PFSK-1 (cell line): ENCODE measurements around the gene KRT80.

Source experiments
- POLR2AphosphoS5 ChIP-seq: IDR thresholded peaks from 2 replicates; pipeline ENCODE4 v1.6.1; 2012; ENCODE audit warnings: low read depth, mild to moderate bottlenecking, control low read depth, low read length, moderate library complexity
- TF ChIP-seq, protein P1 (sequence below), 2 experiments: IDR thresholded peaks; 2 replicates each; pipeline versions ENCODE4 v1.6.1 to v1.8.0; 2011 to 2012; ENCODE audit warnings: low read depth in 2 of 2, low read length in 2 of 2, control low read depth in 1 of 2, inconsistent platforms in 1 of 2, mild to moderate bottlenecking in 1 of 2, moderate library complexity in 1 of 2; ENCODE audit not compliant: insufficient read depth in 1 of 2

DNA sequence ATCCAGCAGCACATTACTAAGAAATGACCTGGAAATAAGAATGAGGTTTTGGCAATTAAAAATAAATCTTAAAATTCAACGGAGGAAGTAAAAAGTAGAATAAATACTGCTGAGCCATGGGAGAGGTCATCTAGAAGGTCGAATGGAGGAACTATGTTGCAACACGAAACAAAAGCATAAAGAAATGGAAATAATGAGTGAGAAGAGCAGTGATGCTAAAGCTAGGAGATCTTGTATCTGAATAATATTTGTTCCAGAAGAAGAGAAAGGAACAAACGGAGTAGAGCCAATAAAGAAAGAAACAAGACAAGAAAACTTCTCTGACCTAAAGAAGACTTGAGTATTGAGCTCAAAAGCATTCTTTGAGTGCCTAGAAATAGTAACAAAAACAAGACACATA is 34.6 kb upstream of the KRT80 start:
- TF ChIP-seq, protein P1, sequence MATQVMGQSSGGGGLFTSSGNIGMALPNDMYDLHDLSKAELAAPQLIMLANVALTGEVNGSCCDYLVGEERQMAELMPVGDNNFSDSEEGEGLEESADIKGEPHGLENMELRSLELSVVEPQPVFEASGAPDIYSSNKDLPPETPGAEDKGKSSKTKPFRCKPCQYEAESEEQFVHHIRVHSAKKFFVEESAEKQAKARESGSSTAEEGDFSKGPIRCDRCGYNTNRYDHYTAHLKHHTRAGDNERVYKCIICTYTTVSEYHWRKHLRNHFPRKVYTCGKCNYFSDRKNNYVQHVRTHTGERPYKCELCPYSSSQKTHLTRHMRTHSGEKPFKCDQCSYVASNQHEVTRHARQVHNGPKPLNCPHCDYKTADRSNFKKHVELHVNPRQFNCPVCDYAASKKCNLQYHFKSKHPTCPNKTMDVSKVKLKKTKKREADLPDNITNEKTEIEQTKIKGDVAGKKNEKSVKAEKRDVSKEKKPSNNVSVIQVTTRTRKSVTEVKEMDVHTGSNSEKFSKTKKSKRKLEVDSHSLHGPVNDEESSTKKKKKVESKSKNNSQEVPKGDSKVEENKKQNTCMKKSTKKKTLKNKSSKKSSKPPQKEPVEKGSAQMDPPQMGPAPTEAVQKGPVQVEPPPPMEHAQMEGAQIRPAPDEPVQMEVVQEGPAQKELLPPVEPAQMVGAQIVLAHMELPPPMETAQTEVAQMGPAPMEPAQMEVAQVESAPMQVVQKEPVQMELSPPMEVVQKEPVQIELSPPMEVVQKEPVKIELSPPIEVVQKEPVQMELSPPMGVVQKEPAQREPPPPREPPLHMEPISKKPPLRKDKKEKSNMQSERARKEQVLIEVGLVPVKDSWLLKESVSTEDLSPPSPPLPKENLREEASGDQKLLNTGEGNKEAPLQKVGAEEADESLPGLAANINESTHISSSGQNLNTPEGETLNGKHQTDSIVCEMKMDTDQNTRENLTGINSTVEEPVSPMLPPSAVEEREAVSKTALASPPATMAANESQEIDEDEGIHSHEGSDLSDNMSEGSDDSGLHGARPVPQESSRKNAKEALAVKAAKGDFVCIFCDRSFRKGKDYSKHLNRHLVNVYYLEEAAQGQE (IDR thresholded peaks at IDR 0.05; ENCODE audit: insufficient read depth in 1 of 2, low read depth in 2 of 2, low read length in 2 of 2): no peak
- no peak for TF ChIP-seq POLR2AphosphoS5
